HCT116 (cell line): ENCODE results near the gene ERMAP.

Experiments
- EZH2 ChIP-seq: fragments of 200-600 bp; sonication (generic); IDR thresholded peaks from 2 replicates; pipeline ENCODE4 v1.6.1; 2017; ENCODE audit warnings: antibody characterized with exemption, mixed run types
- POLR2A ChIP-seq: IDR thresholded peaks from 2 replicates; pipeline ENCODE4 v1.7.0; 2011; ENCODE audit warnings: borderline replicate concordance; ENCODE audit not compliant: insufficient read depth, insufficient read length; ENCODE audit errors: extremely low read depth

DNA sequence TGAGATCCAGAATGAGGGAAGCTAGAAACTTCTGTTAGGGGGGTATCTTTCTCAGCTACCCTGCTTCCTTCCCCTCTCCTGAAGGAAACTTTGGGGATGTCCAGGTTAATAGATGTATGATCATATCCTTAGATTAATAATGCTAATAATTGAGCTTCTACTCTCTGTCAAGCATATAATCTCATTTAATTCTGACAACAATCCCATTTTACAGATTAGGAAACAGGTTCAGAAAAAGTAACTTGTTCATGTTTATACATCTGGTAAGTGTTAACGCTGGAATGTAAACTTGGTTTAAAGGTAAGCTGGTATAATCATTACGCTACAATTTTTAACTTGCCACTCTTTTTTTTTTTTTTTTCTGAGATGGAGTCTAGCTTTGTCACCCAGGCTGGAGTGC, 33.8 kb upstream of the ERMAP start:
- TF ChIP-seq EZH2 (no peak), POLR2A (no peak)
